CD4-positive, alpha-beta T cell (primary cell): Measurements from ENCODE around the gene EDAR. TPM values are rescaled to one million over a fixed set of nuclear protein-coding genes. Genes with fewer than 3 reads are reported as not detected.
A peak's percentile ranks its signal among the peaks of the same experiment; 100 is the strongest.

Experiments
- ATAC-seq: fragments of 200-7000 bp; cut with Tn5 transposase; one replicate; pipeline ENCODE4 v1.10.0; 2022; ENCODE audit warnings: mild to moderate bottlenecking; ENCODE audit not compliant: poor library complexity
- CTCF ChIA-PET: fragments of 350-600 bp; sonication (Branson Sonifier 250); formaldehyde crosslinking; loops from one replicate; lab custom pipeline; 2021; ENCODE audit warnings: antibody characterized with exemption, inconsistent platforms; lab: Charles Lee
- POLR2A ChIA-PET: fragments of 350-600 bp; sonication (Branson Sonifier 250); formaldehyde crosslinking; loops from one replicate; lab custom pipeline; 2021; ENCODE audit warnings: antibody characterized with exemption, inconsistent platforms; lab: Charles Lee
- DNase-seq, 14 experiments: peaks; one replicate each; pipeline ENCODE4 v3.0.0-alpha.2; 2013 to 2020; ENCODE audit warnings: mixed read lengths in 2 of 14
- H3K27ac ChIP-seq, 2 donors: one replicate each; pipeline versions ENCODE4 v1.5.1 to v1.7.0; 2013; ENCODE audit warnings: low read length in 2 of 2, low read depth in 1 of 2, mild to moderate bottlenecking in 1 of 2
- H3K27me3 ChIP-seq, 2 experiments: 1 replicate in 1 of 2; 2 replicates in 1 of 2; pipeline versions ENCODE4 v1.6.1 to v1.7.0; 2013; ENCODE audit warnings: low read length in 2 of 2, control low read depth in 1 of 2, mild to moderate bottlenecking in 1 of 2, moderate library complexity in 1 of 2; ENCODE audit not compliant: insufficient read depth in 2 of 2, control insufficient read depth in 1 of 2
- H3K36me3 ChIP-seq: one replicate; pipeline ENCODE4 v1.6.1; 2013; ENCODE audit warnings: low read length, control low read depth; ENCODE audit not compliant: insufficient read depth
- H3K4me1 ChIP-seq: one replicate; pipeline ENCODE4 v1.6.1; 2013; ENCODE audit warnings: low read length, control low read depth; ENCODE audit not compliant: insufficient read depth
- H3K4me3 ChIP-seq: one replicate; pipeline ENCODE4 v1.5.1; 2013; ENCODE audit warnings: mild to moderate bottlenecking, low read length, moderate library complexity
- H3K9me3 ChIP-seq, 2 experiments: 1 replicate in 1 of 2; 2 replicates in 1 of 2; pipeline versions ENCODE4 v1.6.1 to v1.7.0; 2013; ENCODE audit warnings: low read length in 2 of 2, mild to moderate bottlenecking in 2 of 2, control low read depth in 1 of 2, moderate library complexity in 1 of 2; ENCODE audit not compliant: control insufficient read depth in 1 of 2, insufficient read depth in 1 of 2
- H3K27ac Mint-ChIP-seq: one replicate; pipeline ENCODE4 v1.8.0; 2020; ENCODE audit warnings: mixed read lengths
- H3K27me3 Mint-ChIP-seq: one replicate; pipeline ENCODE4 v1.8.0; 2021; ENCODE audit warnings: mixed read lengths
- H3K36me3 Mint-ChIP-seq: one replicate; pipeline ENCODE4 v1.8.0; 2021; ENCODE audit warnings: low read depth, mixed read lengths
- H3K4me1 Mint-ChIP-seq: one replicate; pipeline ENCODE4 v1.8.0; 2021; ENCODE audit warnings: low read depth, mixed read lengths
- H3K4me3 Mint-ChIP-seq: one replicate; pipeline ENCODE4 v1.8.0; 2020; ENCODE audit warnings: mild to moderate bottlenecking, mixed read lengths
- H3K9me3 Mint-ChIP-seq: one replicate; pipeline ENCODE4 v1.8.0; 2020; ENCODE audit warnings: mixed read lengths
- intact Hi-C, 2 experiments: fragments of 100-400 bp; cut with DNase I in 1 of 2; cut with micrococcal nuclease in 1 of 2; formaldehyde crosslinking; loops; one replicate each; pipeline versions ENCODE4 v1.15.1 to v1.9.0; 2023 to 2025; cut with DNase I, micrococcal nuclease
- total RNA-seq, 174 experiments: library from RNA in 2 of 174; stranded (reverse) in 2 of 174; gene quantifications; one replicate each; pipeline ENCODE4 v1.2.3 and lab custom pipeline; 2021 to 2026
- TF ChIP-seq, protein P1 (sequence below): fragments of 200-600 bp; IDR thresholded peaks from one replicate; pipeline ENCODE4 v1.8.0; 2022; ENCODE audit warnings: antibody characterized with exemption, mild to moderate bottlenecking

Gene EDAR
- total RNA-seq, 2 experiments from 2014 or later, result 9.4 to 10.3 TPM

GRCh38 chr2:108969856-108970255 is 19.2 kb downstream of the EDAR start:
- intact Hi-C loops, result no loop called here
- no peaks in the 10 kb centered on the region for H3K27me3 Mint-ChIP-seq
- peaks cover 89% of the 10 kb centered on the region for H3K4me1 Mint-ChIP-seq
- Histone ChIP-seq H3K4me1 (peaks cover 69% of the 10 kb centered on the region), H3K27ac (no peak overlapping the region), H3K4me3 (no peak overlapping the region), H3K27me3 (no peaks in the 10 kb centered on the region), H3K36me3 (no peaks in the 10 kb centered on the region), H3K9me3 (no peaks in the 10 kb centered on the region)
- ChIA-PET POLR2A (interaction anchor here (2.8 kb wide), 1 partner anchor 62 kb away, joined by 12 read pairs; no protein-coding TSS in a partner anchor), CTCF (interaction anchor here (2.2 kb wide), 1 partner anchor 10 kb away, joined by 5 read pairs; no protein-coding TSS in a partner anchor)
- TF ChIP-seq, protein P1, sequence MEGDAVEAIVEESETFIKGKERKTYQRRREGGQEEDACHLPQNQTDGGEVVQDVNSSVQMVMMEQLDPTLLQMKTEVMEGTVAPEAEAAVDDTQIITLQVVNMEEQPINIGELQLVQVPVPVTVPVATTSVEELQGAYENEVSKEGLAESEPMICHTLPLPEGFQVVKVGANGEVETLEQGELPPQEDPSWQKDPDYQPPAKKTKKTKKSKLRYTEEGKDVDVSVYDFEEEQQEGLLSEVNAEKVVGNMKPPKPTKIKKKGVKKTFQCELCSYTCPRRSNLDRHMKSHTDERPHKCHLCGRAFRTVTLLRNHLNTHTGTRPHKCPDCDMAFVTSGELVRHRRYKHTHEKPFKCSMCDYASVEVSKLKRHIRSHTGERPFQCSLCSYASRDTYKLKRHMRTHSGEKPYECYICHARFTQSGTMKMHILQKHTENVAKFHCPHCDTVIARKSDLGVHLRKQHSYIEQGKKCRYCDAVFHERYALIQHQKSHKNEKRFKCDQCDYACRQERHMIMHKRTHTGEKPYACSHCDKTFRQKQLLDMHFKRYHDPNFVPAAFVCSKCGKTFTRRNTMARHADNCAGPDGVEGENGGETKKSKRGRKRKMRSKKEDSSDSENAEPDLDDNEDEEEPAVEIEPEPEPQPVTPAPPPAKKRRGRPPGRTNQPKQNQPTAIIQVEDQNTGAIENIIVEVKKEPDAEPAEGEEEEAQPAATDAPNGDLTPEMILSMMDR, result no peak
- H3K9me3 Mint-ChIP-seq, result no peaks in the 10 kb centered on the region
- H3K27ac Mint-ChIP-seq, result peak overlapping the region; percentile 82
- ATAC-seq (no peak), DNase-seq (no peak)
- H3K36me3 Mint-ChIP-seq, result no peaks in the 10 kb centered on the region
- H3K4me3 Mint-ChIP-seq, result no peak overlapping the region

DNA sequence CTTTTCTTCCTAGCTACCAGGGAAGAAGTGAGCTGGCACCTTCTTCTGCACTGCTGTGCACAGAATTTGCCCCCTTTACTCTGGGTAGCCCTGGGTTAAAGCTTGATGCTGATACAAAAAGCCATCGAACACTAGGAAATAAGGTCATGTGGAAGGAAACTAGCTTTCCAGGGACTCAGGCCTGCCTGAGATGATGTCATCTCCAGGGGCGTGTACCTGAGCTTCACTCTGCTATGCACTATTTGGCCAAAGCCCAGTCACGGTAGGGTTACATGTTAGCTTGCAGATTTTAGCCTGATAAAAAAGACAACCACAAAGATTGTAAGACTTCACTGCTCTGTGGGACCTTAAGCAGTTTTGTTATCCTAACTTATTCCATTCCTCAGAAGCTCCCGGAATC is 20.4 kb downstream of the EDAR start:
- H3K27me3 Mint-ChIP-seq, result no peaks in the 10 kb centered on the region
- Histone ChIP-seq H3K27me3 (no peaks in the 10 kb centered on the region), H3K27ac (no peak overlapping the region), H3K4me3 (no peak overlapping the region), H3K4me1 (peaks cover 75% of the 10 kb centered on the region), H3K9me3 (no peaks in the 10 kb centered on the region), H3K36me3 (no peaks in the 10 kb centered on the region)
- TF ChIP-seq, protein P1, result no peak
- peak in 1 of 14 experiments; percentile 51 for DNase-seq
- peaks cover 93% of the 10 kb centered on the region for H3K4me1 Mint-ChIP-seq
- H3K4me3 Mint-ChIP-seq, result peak overlapping the region; percentile 26
- ChIA-PET CTCF (interaction anchor here (1.5 to 2.2 kb wide), 2 partner anchors 9 to 20 kb away, joined by 5 read pairs; partner anchors contain the start of gene EDAR), POLR2A (interaction anchor here (0.6 to 1.6 kb wide), 4 partner anchors 10 to 162 kb away, joined by 3 to 12 read pairs (median 5); no protein-coding TSS in a partner anchor)
- intact Hi-C loops, result no loop called here
- no peak for ATAC-seq
- no peaks in the 10 kb centered on the region for H3K36me3 Mint-ChIP-seq
- peak overlapping the region; percentile 82 for H3K27ac Mint-ChIP-seq
- H3K9me3 Mint-ChIP-seq, result no peaks in the 10 kb centered on the region

DNA sequence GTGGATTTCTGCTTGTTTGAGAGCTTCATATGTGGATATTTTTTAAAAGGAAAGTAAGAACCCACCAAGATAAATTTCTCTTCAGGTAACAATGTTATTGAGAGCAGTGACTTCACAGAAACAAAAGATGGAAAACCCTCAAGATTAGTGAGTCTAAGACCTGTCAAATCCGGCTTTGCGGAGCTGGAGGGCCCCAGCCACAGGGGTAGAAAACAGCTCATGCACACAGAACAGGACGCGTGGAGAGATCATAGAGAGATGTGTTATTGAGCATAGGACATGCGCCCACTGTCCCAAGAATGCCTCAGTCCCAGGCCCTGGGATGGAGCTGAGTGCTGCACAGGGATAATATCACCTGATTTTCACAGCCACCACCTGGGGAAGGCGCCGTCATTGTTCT is 21.3 kb downstream of the EDAR start:
- POLR2A ChIA-PET, result interaction anchor here (0.6 to 1.6 kb wide), 4 partner anchors 9 to 163 kb away, joined by 3 to 12 read pairs (median 5); no protein-coding TSS in a partner anchor
- CTCF ChIA-PET, result interaction anchor here (1.5 to 2.2 kb wide), 2 partner anchors 8 to 21 kb away, joined by 5 read pairs; partner anchors contain the start of gene EDAR
- Mint-ChIP-seq H3K4me1 (peaks cover 98% of the 10 kb centered on the region), H3K27ac (peak overlapping the region; percentile 82), H3K36me3 (no peaks in the 10 kb centered on the region), H3K9me3 (no peaks in the 10 kb centered on the region), H3K27me3 (no peaks in the 10 kb centered on the region), H3K4me3 (peak overlapping the region; percentile 50)
- Histone ChIP-seq H3K36me3 (no peaks in the 10 kb centered on the region), H3K27me3 (no peaks in the 10 kb centered on the region), H3K27ac (no peak overlapping the region), H3K4me3 (no peak overlapping the region), H3K4me1 (peaks cover 77% of the 10 kb centered on the region), H3K9me3 (no peaks in the 10 kb centered on the region)
- intact Hi-C loops, result no loop called here
- TF ChIP-seq, protein P1, result no peak
- DNase-seq (no peak), ATAC-seq (peak; percentile 30)
